GM18520 (cell line): Measurements from ENCODE around the gene MPPED1.

Experiments
- ATAC-seq: cut with Tn5 transposase; IDR thresholded peaks from one replicate; pipeline ENCODE4 v1.9.1; 2021; ENCODE audit not compliant: unreplicated experiment

Gene MPPED1

GRCh38 chr22:43491177-43491576, 79.4 kb downstream of the MPPED1 start:
- no peak for ATAC-seq

GRCh38 chr22:43491737-43492136, 79.9 kb downstream of the MPPED1 start:
- no peak for ATAC-seq

- ATAC-seq, result no peak
These were observed 81.5 kb downstream of the MPPED1 start for GRCh38 chr22:43493297-43493696.

- no peak for ATAC-seq
These were observed 86.4 kb downstream of the MPPED1 start for GRCh38 chr22:43497956-43498855.

GRCh38 chr22:43498856-43499253, 87.0 kb downstream of the MPPED1 start:
- no peak for ATAC-seq

GRCh38 chr22:43500792-43501785, 89.3 kb downstream of the MPPED1 start:
- no peak for ATAC-seq

- ATAC-seq, result no peak
These were observed 90.1 kb downstream of the MPPED1 start for GRCh38 chr22:43501878-43502277.

GRCh38 chr22:43502306-43502874, 90.6 kb downstream of the MPPED1 start:
- ATAC-seq, result no peak

GRCh38 chr22:43504068-43504467, 92.3 kb downstream of the MPPED1 start:
- no peak for ATAC-seq

GRCh38 chr22:43504666-43505261, 93.0 kb downstream of the MPPED1 start:
- no peak for ATAC-seq

GRCh38 chr22:43505423-43505822, 93.6 kb downstream of the MPPED1 start:
- no peak for ATAC-seq

GRCh38 chr22:43505896-43506295, 94.1 kb downstream of the MPPED1 start:
- no peak for ATAC-seq

- ATAC-seq, result no peak
These were observed 94.7 kb downstream of the MPPED1 start for GRCh38 chr22:43506487-43506886.

- ATAC-seq, result no peak
These were observed 95.4 kb downstream of the MPPED1 start for GRCh38 chr22:43507235-43507634.

GRCh38 chr22:43508489-43508888, 96.7 kb downstream of the MPPED1 start:
- ATAC-seq, result no peak

- ATAC-seq, result no peak
These were observed 97.5 kb downstream of the MPPED1 start for GRCh38 chr22:43509337-43509736.

- ATAC-seq, result no peak
These were observed 98.7 kb downstream of the MPPED1 start for GRCh38 chr22:43510281-43511070.

- no peak for ATAC-seq
These were observed 99.6 kb downstream of the MPPED1 start for GRCh38 chr22:43511276-43511910.

- no peak for ATAC-seq
These were observed 100.5 kb downstream of the MPPED1 start for GRCh38 chr22:43512279-43512678.
